ENCODE results near the gene MXD1. TPM values are rescaled to one million over a fixed set of nuclear protein-coding genes. Genes with fewer than 3 reads are reported as not detected.

Gene MXD1
- polyA plus RNA-seq, 2 of the 4 experiments (the other 2 are of a cell fraction): 2.0 to 8.3 TPM

DNA sequence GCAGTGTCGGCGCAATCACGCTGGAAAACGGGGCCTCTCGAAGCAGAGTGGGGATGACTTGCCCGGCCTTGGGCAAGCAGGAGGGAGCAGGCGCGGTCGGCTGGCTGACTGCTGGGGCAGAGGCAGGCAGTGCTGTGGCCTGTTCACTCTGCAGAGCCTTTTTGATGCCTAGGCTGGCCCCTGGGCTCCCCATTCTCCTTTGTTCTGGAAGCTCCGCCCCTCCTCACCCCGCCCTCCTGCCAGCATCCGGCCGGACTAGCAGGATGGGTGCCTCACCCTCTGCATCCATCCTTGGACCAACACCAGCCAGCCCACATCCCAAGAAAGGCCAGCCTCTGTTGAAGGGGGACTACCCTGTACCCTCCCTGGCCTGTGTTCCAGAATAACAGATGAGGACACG, 46.6 kb downstream of the MXD1 start, which contains the start of gene ASPRV1:
Gene ASPRV1 (minus strand): TSS at position 136 of the 400 bp plus-strand sequence. CDS start 195 bp downstream, outside the sequence.
- WGBS (ENCODE audit: missing lambda C conversion rate): 87% methylated on average over 12 of the region's 14 CpGs
- Histone ChIP-seq H3K4me3 (no peak within 1 kb of the TSS), H3K4me1 (no peaks in the 10 kb centered on the region), H3K27ac (no peak within 1 kb of the TSS), H3K4me2 (no peak within 1 kb of the TSS), H3K9me3 (no peaks in the 10 kb centered on the region)
- ChIA-PET CTCF (interaction anchor here (0.7 to 1.3 kb wide), 2 partner anchors 9 to 11 kb away, joined by 3 read pairs; no protein-coding TSS in a partner anchor), POLR2A (no interaction called here)
- ATAC-seq (no peak), FAIRE-seq (no peak), DNase-seq (ENCODE audit: low read depth in 1 of 2, low spot score in 1 of 2) (no peak)
- TF ChIP-seq NR3C1 (IDR thresholded peaks at IDR 0.05) (no peak), MAZ (IDR thresholded peaks at IDR 0.05; ENCODE audit: borderline replicate concordance, low read depth, low read length) (no peak), JUN (IDR thresholded peaks at IDR 0.05) (no peak), HOXA7 (CRISPR knock-in tag; IDR thresholded peaks at IDR 0.05) (no peak), ZSCAN20 (CRISPR knock-in tag; IDR thresholded peaks at IDR 0.05) (no peak)

DNA sequence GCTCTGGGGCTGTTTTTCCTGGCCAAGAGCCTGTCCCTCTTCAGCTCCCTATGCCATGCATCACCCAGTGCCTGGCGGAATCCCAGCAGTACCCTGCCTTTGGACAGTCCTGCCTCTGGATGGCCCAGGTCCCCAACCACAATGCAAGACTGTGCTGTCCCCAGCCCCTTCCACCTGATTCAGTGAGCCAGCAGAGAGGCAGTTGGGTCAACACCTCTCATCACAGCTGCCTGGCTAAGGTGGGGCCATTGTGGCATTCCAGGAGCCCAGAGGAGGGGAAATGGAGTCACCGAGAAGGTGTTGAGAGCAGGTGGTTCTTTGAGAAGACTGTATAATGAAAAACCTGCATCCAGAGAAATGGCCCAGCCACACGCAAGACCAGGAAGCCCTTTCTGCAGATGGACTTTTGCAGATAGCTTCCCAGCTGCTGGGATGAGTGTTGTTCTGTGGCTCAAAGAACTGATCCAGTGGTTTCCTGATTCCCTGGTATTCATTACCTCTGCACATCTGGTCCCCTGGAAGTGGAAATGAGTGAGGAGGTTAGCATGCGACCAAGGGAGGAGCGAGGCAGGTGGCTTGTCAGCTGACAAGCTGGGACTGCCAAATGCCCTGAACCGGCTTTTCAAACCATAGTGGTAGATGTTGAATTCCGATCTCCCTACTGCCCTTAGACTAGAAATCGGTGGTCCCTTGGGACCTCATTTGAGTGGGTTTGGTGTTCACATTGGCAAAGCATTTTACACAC, 48.2 kb downstream of the MXD1 start:
- FAIRE-seq: no peak
- no peak for DNase-seq (ENCODE audit: low read depth in 1 of 2, low spot score in 1 of 2)
- CTCF ChIA-PET: interaction anchor here (1.2 to 1.4 kb wide), 3 partner anchors 10 to 29 kb away, joined by 3 read pairs; no protein-coding TSS in a partner anchor
- POLR2A ChIA-PET: no interaction called here
- no peaks in the 10 kb centered on the region for H3K4me1 ChIP-seq
- H3K27ac ChIP-seq: no peak overlapping the region
- WGBS (ENCODE audit: missing lambda C conversion rate): 83% methylated on average over 8 of the region's 8 CpGs
- no peaks in the 10 kb centered on the region for H3K9me3 ChIP-seq
- no peak for ATAC-seq
- no peak overlapping the region for H3K4me2 ChIP-seq
- TF ChIP-seq KDM1A (IDR thresholded peaks at IDR 0.05; ENCODE audit: low read depth) (no peak), FOSL2 (IDR thresholded peaks at IDR 0.05) (no peak), FOSL2 (CRISPR knock-in tag; IDR thresholded peaks at IDR 0.05) (no peak), MAFK (IDR thresholded peaks at IDR 0.05; ENCODE audit: partially characterized antibody) (no peak), RARB (CRISPR knock-in tag; IDR thresholded peaks at IDR 0.05) (no peak), TFCP2L1 (CRISPR knock-in tag; IDR thresholded peaks at IDR 0.05) (no peak)
- TF ChIP-seq, protein P1, sequence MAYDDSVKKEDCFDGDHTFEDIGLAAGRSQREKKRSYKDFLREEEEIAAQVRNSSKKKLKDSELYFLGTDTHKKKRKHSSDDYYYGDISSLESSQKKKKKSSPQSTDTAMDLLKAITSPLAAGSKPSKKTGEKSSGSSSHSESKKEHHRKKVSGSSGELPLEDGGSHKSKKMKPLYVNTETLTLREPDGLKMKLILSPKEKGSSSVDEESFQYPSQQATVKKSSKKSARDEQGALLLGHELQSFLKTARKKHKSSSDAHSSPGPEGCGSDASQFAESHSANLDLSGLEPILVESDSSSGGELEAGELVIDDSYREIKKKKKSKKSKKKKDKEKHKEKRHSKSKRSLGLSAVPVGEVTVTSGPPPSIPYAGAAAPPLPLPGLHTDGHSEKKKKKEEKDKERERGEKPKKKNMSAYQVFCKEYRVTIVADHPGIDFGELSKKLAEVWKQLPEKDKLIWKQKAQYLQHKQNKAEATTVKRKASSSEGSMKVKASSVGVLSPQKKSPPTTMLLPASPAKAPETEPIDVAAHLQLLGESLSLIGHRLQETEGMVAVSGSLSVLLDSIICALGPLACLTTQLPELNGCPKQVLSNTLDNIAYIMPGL (CRISPR knock-in tag; IDR thresholded peaks at IDR 0.05; ENCODE audit: borderline replicate concordance): no peak
- H3K4me3 ChIP-seq: no peak overlapping the region

DNA sequence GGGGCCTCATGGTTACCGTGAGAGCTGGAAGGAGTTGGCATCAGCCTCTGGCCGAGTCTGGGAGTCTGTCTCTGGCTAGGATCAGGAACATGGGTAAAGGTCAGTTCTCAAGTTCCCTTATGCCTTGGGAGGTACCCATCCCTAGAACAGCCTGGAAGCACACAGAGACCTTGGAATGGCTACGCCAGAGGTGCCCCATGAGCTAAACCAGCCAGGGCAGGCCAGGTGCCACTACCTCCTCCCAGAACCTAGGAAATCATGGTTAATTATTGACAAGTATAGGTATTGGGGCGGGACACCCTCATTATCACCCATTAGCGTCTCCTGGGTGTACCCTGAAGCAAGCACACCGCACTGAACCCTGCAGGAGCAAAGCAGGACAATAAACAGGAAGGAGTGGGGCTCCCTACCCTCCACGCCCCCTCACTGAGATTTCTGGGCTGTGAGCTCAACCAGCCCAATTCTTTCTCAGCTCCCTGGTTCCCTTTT, 49.5 kb downstream of the MXD1 start:
- ATAC-seq (no peak; a peak in 1 of 6 replicates), DNase-seq (ENCODE audit: low read depth in 1 of 2, low spot score in 1 of 2) (no peak), FAIRE-seq (no peak)
- 75% methylated on average over 7 of the region's 7 CpGs for WGBS (ENCODE audit: missing lambda C conversion rate)
- TF ChIP-seq TP53 (CRISPR knock-in tag; IDR thresholded peaks at IDR 0.05): no peak
- no peak for TF ChIP-seq MYC (IDR thresholded peaks at IDR 0.05; ENCODE audit: borderline replicate concordance, low read length)
- no peak for TF ChIP-seq TFCP2L1 (CRISPR knock-in tag; IDR thresholded peaks at IDR 0.05)
- no peak for TF ChIP-seq NFE2L2 (conservative IDR thresholded peaks at IDR 0.05; ENCODE audit: low read length)
- TF ChIP-seq, protein P1 (CRISPR knock-in tag; IDR thresholded peaks at IDR 0.05; ENCODE audit: borderline replicate concordance): no peak
- no peak for TF ChIP-seq RCOR1 (IDR thresholded peaks at IDR 0.05; ENCODE audit: low read depth, low read length)
- TF ChIP-seq FOXS1 (CRISPR knock-in tag; IDR thresholded peaks at IDR 0.05): no peak
- H3K4me1 ChIP-seq: no peaks in the 10 kb centered on the region
- POLR2A ChIA-PET: no interaction called here
- CTCF ChIA-PET: interaction anchor here (0.8 to 1.7 kb wide), 7 partner anchors 8 to 398 kb away, joined by 3 to 7 read pairs (median 3); no protein-coding TSS in a partner anchor
- no peaks in the 10 kb centered on the region for H3K9me3 ChIP-seq
- H3K4me2 ChIP-seq: no peak overlapping the region
- H3K4me3 ChIP-seq: no peak overlapping the region
- H3K27ac ChIP-seq: no peak overlapping the region
